Naive B cell (primary cell): ENCODE data around the gene KSR1. TPM values are rescaled to one million over a fixed set of nuclear protein-coding genes. Genes with fewer than 3 reads are reported as not detected.

Experiments
- ATAC-seq, 2 donors: fragments of 150-1000 bp; cut with Tn5 transposase; 2 replicates each; pipeline ENCODE4 v1.10.0; 2021; ENCODE audit warnings: low read depth in 2 of 2, mild to moderate bottlenecking in 2 of 2, moderate library complexity in 2 of 2
- DNase-seq: peaks from one replicate; pipeline ENCODE4 v3.0.0; 2022
- H3K27ac Mint-ChIP-seq, 6 donors: one replicate each; pipeline ENCODE4 v1.8.0; 2020 to 2022; ENCODE audit warnings: mild to moderate bottlenecking in 6 of 6, mixed read lengths in 6 of 6, moderate library complexity in 5 of 6, inconsistent platforms in 2 of 6
- H3K27me3 Mint-ChIP-seq, 3 donors: one replicate each; pipeline ENCODE4 v1.8.0; 2021 to 2022; ENCODE audit warnings: mixed read lengths in 3 of 3, mild to moderate bottlenecking in 1 of 3
- H3K36me3 Mint-ChIP-seq, 2 donors: one replicate each; pipeline ENCODE4 v1.8.0; 2020 to 2022; ENCODE audit warnings: mixed read lengths in 2 of 2, inconsistent platforms in 1 of 2, mild to moderate bottlenecking in 1 of 2
- H3K4me1 Mint-ChIP-seq, 3 donors: one replicate each; pipeline ENCODE4 v1.8.0; 2020 to 2022; ENCODE audit warnings: mixed read lengths in 3 of 3, inconsistent platforms in 1 of 3, mild to moderate bottlenecking in 1 of 3, moderate library complexity in 1 of 3
- H3K4me3 Mint-ChIP-seq, 8 donors: one replicate each; pipeline ENCODE4 v1.8.0; 2020 to 2022; ENCODE audit warnings: mild to moderate bottlenecking in 8 of 8, mixed read lengths in 8 of 8, moderate library complexity in 8 of 8, inconsistent platforms in 2 of 8
- H3K9me3 Mint-ChIP-seq, 7 donors: one replicate each; pipeline ENCODE4 v1.8.0; 2020 to 2022; ENCODE audit warnings: mixed read lengths in 7 of 7, mild to moderate bottlenecking in 5 of 7, inconsistent platforms in 2 of 7, moderate library complexity in 1 of 7
- polyA plus RNA-seq, 6 donors: library from polyadenylated mRNA; unstranded; fragments of 300-500 nt; fragmentation: Illumina TruSeq; gene quantifications; one replicate each; pipeline ENCODE4 v1.2.3, GENCODE V29; 2021; ENCODE audit warnings: low read depth in 6 of 6

Gene KSR1
- polyA plus RNA-seq, 6 donors from 2014 or later, result 0.38 to 4.4 (median 2.3) TPM

- H3K27ac Mint-ChIP-seq, result peak overlapping the region in 5 of 6 donors; percentile 69 to 91 (median 76)
- H3K4me3 Mint-ChIP-seq, result peak overlapping the region in 2 of 8 donors; percentile 12 to 46
- no peaks in the 10 kb centered on the region for H3K9me3 Mint-ChIP-seq
- no peaks in the 10 kb centered on the region for H3K36me3 Mint-ChIP-seq
- DNase-seq (no peak), ATAC-seq (no peak)
- peaks cover 49 to 76% (median 75%) of the 10 kb centered on the region in 3 donors for H3K4me1 Mint-ChIP-seq
- H3K27me3 Mint-ChIP-seq, result no peaks in the 10 kb centered on the region
Observed at GRCh38 chr17:27475070-27475673, 18.9 kb downstream of the KSR1 start.

GRCh38 chr17:27475981-27476895 lies 20.0 kb downstream of the KSR1 start:
- DNase-seq, result no peak
- no peaks in the 10 kb centered on the region for H3K9me3 Mint-ChIP-seq
- H3K36me3 Mint-ChIP-seq, result no peaks in the 10 kb centered on the region
- no peak for ATAC-seq
- H3K4me1 Mint-ChIP-seq, result peaks cover 49 to 82% (median 76%) of the 10 kb centered on the region in 3 donors
- no peak overlapping the region for H3K4me3 Mint-ChIP-seq
- peak overlapping the region in 5 of 6 donors; percentile 43 to 92 (median 69) for H3K27ac Mint-ChIP-seq
- H3K27me3 Mint-ChIP-seq, result no peaks in the 10 kb centered on the region

- DNase-seq (no peak), ATAC-seq (peak; percentile 31 to 33)
- Mint-ChIP-seq H3K27ac (peak overlapping the region in 5 of 6 donors; percentile 16 to 87 (median 42)), H3K4me1 (peaks cover 47 to 78% (median 71%) of the 10 kb centered on the region in 3 donors), H3K9me3 (no peaks in the 10 kb centered on the region), H3K36me3 (no peaks in the 10 kb centered on the region), H3K27me3 (no peaks in the 10 kb centered on the region), H3K4me3 (peak overlapping the region in 1 of 8 donors; percentile 64)
Observed at GRCh38 chr17:27477050-27477888, 21.0 kb downstream of the KSR1 start.

DNA sequence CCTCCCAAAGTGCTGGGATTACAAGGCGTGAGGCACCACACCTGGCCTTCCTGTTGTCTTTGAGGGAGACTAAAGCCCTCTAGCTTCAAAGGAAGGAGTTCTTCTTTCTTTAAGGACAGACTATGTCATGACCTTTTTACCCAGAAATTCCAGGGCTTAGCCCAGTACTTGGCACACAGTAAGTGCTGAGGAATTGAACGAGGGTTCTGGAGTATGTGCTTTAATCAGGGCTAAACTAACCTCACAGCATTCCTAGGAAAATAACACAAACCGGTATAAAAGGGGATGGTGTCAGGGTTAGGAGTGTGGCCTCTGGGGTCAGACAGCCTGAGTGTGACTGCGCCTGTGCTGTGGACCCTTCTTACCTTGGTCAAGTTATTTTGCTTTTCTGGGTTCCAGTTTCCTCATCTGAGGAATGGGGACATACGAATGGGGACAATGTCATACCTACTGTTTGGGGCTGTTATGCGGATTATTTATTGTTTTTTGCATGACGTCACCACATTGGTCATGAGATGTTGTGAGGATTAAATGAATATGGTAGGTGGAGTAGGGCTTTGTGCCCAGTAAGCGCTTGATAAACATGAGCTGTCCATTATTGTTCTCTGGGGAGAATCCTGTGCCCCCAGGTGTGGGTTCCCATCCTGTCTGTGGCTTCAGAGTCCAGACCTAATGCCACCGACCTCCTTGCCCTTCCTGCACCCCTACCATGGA lies 21.9 kb downstream of the KSR1 start:
- ATAC-seq, result no peak
- no peak overlapping the region for H3K4me3 Mint-ChIP-seq

GRCh38 chr17:27478901-27479538 lies 22.8 kb downstream of the KSR1 start:
- H3K4me1 Mint-ChIP-seq, result peaks cover 40 to 63% (median 58%) of the 10 kb centered on the region in 3 donors
- no peaks in the 10 kb centered on the region for H3K36me3 Mint-ChIP-seq
- H3K27ac Mint-ChIP-seq, result peak overlapping the region in 4 of 6 donors; percentile 34 to 90 (median 65)
- no peak for ATAC-seq
- no peaks in the 10 kb centered on the region for H3K9me3 Mint-ChIP-seq
- no peaks in the 10 kb centered on the region for H3K27me3 Mint-ChIP-seq
- no peak for DNase-seq
- H3K4me3 Mint-ChIP-seq, result peak overlapping the region in 1 of 8 donors; percentile 20

More for the DNA sequence above, 21.9 kb downstream of the KSR1 start:
- no peaks in the 10 kb centered on the region for H3K27me3 Mint-ChIP-seq
- peak overlapping the region in 2 of 6 donors; percentile 42 to 60 for H3K27ac Mint-ChIP-seq
- H3K4me1 Mint-ChIP-seq, result peaks cover 45 to 70% (median 67%) of the 10 kb centered on the region in 3 donors
- no peak for DNase-seq
- no peaks in the 10 kb centered on the region for H3K36me3 Mint-ChIP-seq
- no peaks in the 10 kb centered on the region for H3K9me3 Mint-ChIP-seq

- Mint-ChIP-seq H3K27me3 (no peaks in the 10 kb centered on the region), H3K9me3 (no peaks in the 10 kb centered on the region), H3K4me3 (no peak overlapping the region), H3K36me3 (no peaks in the 10 kb centered on the region), H3K27ac (peak overlapping the region in 4 of 6 donors; percentile 5 to 90 (median 54)), H3K4me1 (peaks cover 34 to 56% (median 50%) of the 10 kb centered on the region in 3 donors)
- no peak for ATAC-seq
- DNase-seq, result no peak
Observed at GRCh38 chr17:27479838-27480237, 23.6 kb downstream of the KSR1 start.

- Mint-ChIP-seq H3K4me1 (peaks cover 30 to 55% (median 49%) of the 10 kb centered on the region in 3 donors), H3K36me3 (no peaks in the 10 kb centered on the region), H3K4me3 (no peak overlapping the region), H3K27ac (peak overlapping the region in 3 of 6 donors; percentile 44 to 90 (median 71)), H3K27me3 (no peaks in the 10 kb centered on the region), H3K9me3 (no peaks in the 10 kb centered on the region)
- ATAC-seq (no peak), DNase-seq (no peak)
Observed at GRCh38 chr17:27480699-27481098, 24.5 kb downstream of the KSR1 start.

DNA sequence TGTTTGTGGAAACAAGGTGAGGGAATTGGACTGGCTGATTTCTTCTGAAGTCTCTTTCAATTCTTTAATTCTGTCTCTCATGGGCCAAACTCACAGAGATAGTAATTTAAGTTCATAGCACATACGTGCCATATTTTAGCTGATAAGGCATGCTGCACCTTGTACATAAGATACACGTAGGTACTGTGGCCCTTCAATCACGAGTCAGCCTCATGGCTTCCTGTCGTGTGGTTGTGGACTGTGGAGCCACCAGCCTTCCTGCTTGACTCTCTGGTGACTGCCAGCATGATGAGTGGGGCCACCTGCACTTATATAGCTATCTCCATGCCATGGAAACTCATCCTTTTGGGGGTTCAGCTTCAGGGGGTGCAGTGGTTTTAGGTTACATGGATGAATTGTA lies 25.1 kb downstream of the KSR1 start:
- Mint-ChIP-seq H3K4me3 (peak overlapping the region in 1 of 8 donors; percentile 54), H3K4me1 (peaks cover 30 to 55% (median 52%) of the 10 kb centered on the region in 3 donors), H3K36me3 (no peaks in the 10 kb centered on the region), H3K27me3 (no peaks in the 10 kb centered on the region), H3K9me3 (no peaks in the 10 kb centered on the region), H3K27ac (peak overlapping the region; percentile 29 to 78 (median 62))
- DNase-seq, result no peak
- ATAC-seq, result peak; percentile 84 to 87

GRCh38 chr17:27485125-27485524 lies 28.9 kb downstream of the KSR1 start:
- DNase-seq (no peak), ATAC-seq (no peak)
- H3K4me3 Mint-ChIP-seq, result peak overlapping the region in 1 of 8 donors; percentile 42
- peak overlapping the region in 2 of 6 donors; percentile 52 to 69 for H3K27ac Mint-ChIP-seq
- peaks cover 37 to 52% (median 41%) of the 10 kb centered on the region in 3 donors for H3K4me1 Mint-ChIP-seq
- H3K36me3 Mint-ChIP-seq, result no peaks in the 10 kb centered on the region
- H3K27me3 Mint-ChIP-seq, result no peaks in the 10 kb centered on the region
- no peaks in the 10 kb centered on the region for H3K9me3 Mint-ChIP-seq

- Mint-ChIP-seq H3K9me3 (no peaks in the 10 kb centered on the region), H3K4me1 (peaks cover 34 to 46% (median 39%) of the 10 kb centered on the region in 3 donors), H3K4me3 (no peak overlapping the region), H3K36me3 (no peaks in the 10 kb centered on the region), H3K27ac (peak overlapping the region in 4 of 6 donors; percentile 17 to 76 (median 54)), H3K27me3 (no peaks in the 10 kb centered on the region)
- DNase-seq, result no peak
- no peak for ATAC-seq
Observed at GRCh38 chr17:27485716-27486495, 29.7 kb downstream of the KSR1 start.

DNA sequence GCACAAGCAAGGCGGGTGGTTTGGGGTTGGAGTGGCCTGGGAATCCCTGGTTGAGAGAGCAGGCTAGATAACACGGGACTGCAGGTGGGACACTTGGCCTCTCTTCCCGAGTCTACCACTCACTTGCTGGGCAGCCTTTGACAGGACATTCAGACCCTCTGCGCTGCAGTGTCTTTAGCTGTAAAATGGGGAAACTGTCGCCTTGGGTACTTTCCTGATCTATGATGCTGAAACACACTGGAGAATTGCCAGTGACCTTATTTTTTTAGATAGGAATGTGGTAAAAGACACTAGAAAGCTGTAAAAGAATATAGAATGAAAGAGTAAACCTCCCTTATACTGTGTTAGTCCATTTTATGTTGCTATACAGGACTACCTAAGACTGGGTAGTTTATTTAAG lies 30.5 kb downstream of the KSR1 start:
- DNase-seq (no peak), ATAC-seq (no peak)
- Mint-ChIP-seq H3K36me3 (no peaks in the 10 kb centered on the region), H3K4me3 (no peak overlapping the region), H3K9me3 (no peaks in the 10 kb centered on the region), H3K27ac (peak overlapping the region in 1 of 6 donors; percentile 20), H3K4me1 (peaks cover 29 to 38% (median 31%) of the 10 kb centered on the region in 3 donors), H3K27me3 (no peaks in the 10 kb centered on the region)
